Measurements from ENCODE around the gene SERPINA3.

SERPINA3 gene

GRCh38 chr14:94617988-94618822, 6.0 kb downstream of the SERPINA3 start:
- TF ChIP-seq CTCF (conservative IDR thresholded peaks at IDR 0.05; ENCODE audit: low read length): no peak
- no peak for TF ChIP-seq EZH2phosphoT487 (IDR thresholded peaks at IDR 0.05; ENCODE audit: borderline replicate concordance)

GRCh38 chr14:94619297-94619696, 7.1 kb downstream of the SERPINA3 start:
- H2AFZ ChIP-seq (ENCODE audit: low read length): no peak overlapping the region
- H3K9ac ChIP-seq (ENCODE audit: low read depth, low read length, poor library complexity, severe bottlenecking): no peak overlapping the region
- no peak for TF ChIP-seq EZH2phosphoT487 (IDR thresholded peaks at IDR 0.05; ENCODE audit: borderline replicate concordance)
- TF ChIP-seq CTCF (conservative IDR thresholded peaks at IDR 0.05; ENCODE audit: low read length): no peak
- H3K4me3 ChIP-seq (ENCODE audit: low read length, poor library complexity, severe bottlenecking): no peak overlapping the region
- H3K36me3 ChIP-seq (ENCODE audit: insufficient read depth, low read length): no peaks in the 10 kb centered on the region
- no peaks in the 10 kb centered on the region for H3K27me3 ChIP-seq (ENCODE audit: insufficient read depth, low read length, poor library complexity, severe bottlenecking)
- no peaks in the 10 kb centered on the region for H3K4me1 ChIP-seq (ENCODE audit: insufficient read depth, low read length, poor library complexity, severe bottlenecking)
- H3K9me3 ChIP-seq (ENCODE audit: insufficient read depth, low read depth, low read length): peaks cover 22% of the 10 kb centered on the region; the same call in 1 of the 2 replicates
- H3K9me2 ChIP-seq (replicated peaks; ENCODE audit: low read depth, low read length): no peaks in the 10 kb centered on the region
- no peaks in the 10 kb centered on the region for H4K20me1 ChIP-seq (ENCODE audit: insufficient read depth, low read length, poor library complexity, severe bottlenecking)
- no peak overlapping the region for H3K4me2 ChIP-seq (ENCODE audit: low read depth, low read length, poor library complexity, severe bottlenecking)
- no peaks in the 10 kb centered on the region for H3K79me2 ChIP-seq (ENCODE audit: insufficient read depth, low read length)
- H3F3A ChIP-seq (ENCODE audit: low read depth): no peaks in the 10 kb centered on the region

More at GRCh38 chr14:94617988-94618822, 6.0 kb downstream of the SERPINA3 start:
- Histone ChIP-seq H3K9me3 (ENCODE audit: insufficient read depth, low read depth, low read length) (peaks cover 19% of the 10 kb centered on the region; the same call in 1 of the 2 replicates), H3K4me1 (ENCODE audit: insufficient read depth, low read length, poor library complexity, severe bottlenecking) (no peaks in the 10 kb centered on the region), H3K79me2 (ENCODE audit: insufficient read depth, low read length) (no peaks in the 10 kb centered on the region), H3K4me2 (ENCODE audit: low read depth, low read length, poor library complexity, severe bottlenecking) (no peak overlapping the region), H3K27me3 (ENCODE audit: insufficient read depth, low read length, poor library complexity, severe bottlenecking) (no peaks in the 10 kb centered on the region), H3F3A (ENCODE audit: low read depth) (no peaks in the 10 kb centered on the region), H2AFZ (ENCODE audit: low read length) (no peak overlapping the region), H3K9ac (ENCODE audit: low read depth, low read length, poor library complexity, severe bottlenecking) (no peak overlapping the region), H3K36me3 (ENCODE audit: insufficient read depth, low read length) (no peaks in the 10 kb centered on the region), H3K9me2 (replicated peaks; ENCODE audit: low read depth, low read length) (no peaks in the 10 kb centered on the region), H3K4me3 (ENCODE audit: low read length, poor library complexity, severe bottlenecking) (no peak overlapping the region), H4K20me1 (ENCODE audit: insufficient read depth, low read length, poor library complexity, severe bottlenecking) (no peaks in the 10 kb centered on the region)

GRCh38 chr14:94620597-94620996, 8.4 kb downstream of the SERPINA3 start:
- Histone ChIP-seq H3K27me3 (ENCODE audit: insufficient read depth, low read length, poor library complexity, severe bottlenecking) (no peaks in the 10 kb centered on the region), H3K4me3 (ENCODE audit: low read length, poor library complexity, severe bottlenecking) (no peak overlapping the region), H3K4me2 (ENCODE audit: low read depth, low read length, poor library complexity, severe bottlenecking) (no peak overlapping the region), H2AFZ (ENCODE audit: low read length) (no peak overlapping the region), H3K9ac (ENCODE audit: low read depth, low read length, poor library complexity, severe bottlenecking) (no peak overlapping the region), H3K36me3 (ENCODE audit: insufficient read depth, low read length) (no peaks in the 10 kb centered on the region), H3F3A (ENCODE audit: low read depth) (no peaks in the 10 kb centered on the region), H4K20me1 (ENCODE audit: insufficient read depth, low read length, poor library complexity, severe bottlenecking) (no peaks in the 10 kb centered on the region), H3K79me2 (ENCODE audit: insufficient read depth, low read length) (no peaks in the 10 kb centered on the region), H3K9me2 (replicated peaks; ENCODE audit: low read depth, low read length) (no peaks in the 10 kb centered on the region), H3K9me3 (ENCODE audit: insufficient read depth, low read depth, low read length) (peaks cover 22% of the 10 kb centered on the region; the same call in 1 of the 2 replicates), H3K4me1 (ENCODE audit: insufficient read depth, low read length, poor library complexity, severe bottlenecking) (no peaks in the 10 kb centered on the region)
- TF ChIP-seq EZH2phosphoT487 (IDR thresholded peaks at IDR 0.05; ENCODE audit: borderline replicate concordance): no peak
- no peak for TF ChIP-seq CTCF (conservative IDR thresholded peaks at IDR 0.05; ENCODE audit: low read length)
